Hepatocyte (in vitro differentiated cells): ENCODE results near the gene FBXL3.

Source experiments
- CTCF ChIP-seq: fragments of 200-600 bp; sonication (generic); IDR thresholded peaks from 2 replicates; pipeline ENCODE4 v1.5.1; 2016; ENCODE audit warnings: antibody characterized with exemption, mild to moderate bottlenecking; ENCODE audit not compliant: poor library complexity
- EZH2phosphoT487 ChIP-seq: fragments of 200-600 bp; sonication (generic); IDR thresholded peaks from one replicate; pipeline ENCODE4 v1.6.1; 2018; ENCODE audit warnings: antibody characterized with exemption, mild to moderate bottlenecking, low read depth, moderate library complexity; ENCODE audit not compliant: unreplicated experiment, severe bottlenecking

- no peak for TF ChIP-seq CTCF
- no peak for TF ChIP-seq EZH2phosphoT487
Measured at GRCh38 chr13:76975863-76976262, 51.1 kb downstream of the FBXL3 start.
